HepG2 (cell line): ENCODE measurements around the gene NAA16. TPM values are rescaled to one million over a fixed set of nuclear protein-coding genes. Genes with fewer than 3 reads are reported as not detected.

ENCODE experiments used
- GATAD1 ChIP-seq: IDR thresholded peaks from 2 replicates; pipeline ENCODE4 v1.6.1; 2016; ENCODE audit warnings: missing genetic modification reagents, missing compliant biosample characterization
- IRF2 ChIP-seq: IDR thresholded peaks from 2 replicates; pipeline ENCODE4 v1.6.1; 2018; ENCODE audit warnings: missing genetic modification reagents, missing compliant biosample characterization
- MAF1 ChIP-seq: sonication (generic); formaldehyde crosslinking; IDR thresholded peaks from 2 replicates; pipeline ENCODE4 v1.5.0; 2020; ENCODE audit warnings: missing genetic modification reagents, borderline replicate concordance
- MIER2 ChIP-seq: IDR thresholded peaks from 2 replicates; pipeline ENCODE4 v1.6.1; 2016; ENCODE audit warnings: missing biosample characterization, missing genetic modification reagents
- MYC ChIP-seq: sonication (generic); formaldehyde crosslinking; IDR thresholded peaks from 2 replicates; pipeline ENCODE4 v1.9.0; 2021; ENCODE audit warnings: missing genetic modification reagents, borderline replicate concordance
- NKX3-1 ChIP-seq: sonication (generic); formaldehyde crosslinking; IDR thresholded peaks from 2 replicates; pipeline ENCODE4 v1.5.0; 2020; ENCODE audit warnings: missing genetic modification reagents
- SALL2 ChIP-seq: sonication (generic); formaldehyde crosslinking; IDR thresholded peaks from 2 replicates; pipeline ENCODE4 v1.8.1; 2023; ENCODE audit warnings: mild to moderate bottlenecking, missing genetic modification reagents, inconsistent platforms
- ZBTB21 ChIP-seq: sonication (generic); formaldehyde crosslinking; IDR thresholded peaks from 2 replicates; pipeline ENCODE4 v1.4.0; 2020; ENCODE audit warnings: missing genetic modification reagents
- ZKSCAN8 ChIP-seq: IDR thresholded peaks from 2 replicates; pipeline ENCODE4 v1.6.1; 2016; ENCODE audit warnings: borderline replicate concordance, missing genetic modification reagents, missing compliant biosample characterization
- ZNF225 ChIP-seq: sonication (generic); formaldehyde crosslinking; IDR thresholded peaks from 2 replicates; pipeline ENCODE4 v1.4.0; 2020; ENCODE audit warnings: mild to moderate bottlenecking, missing genetic modification reagents
- ZNF557 ChIP-seq: sonication (generic); formaldehyde crosslinking; IDR thresholded peaks from 2 replicates; pipeline ENCODE4 v1.4.0; 2020; ENCODE audit warnings: missing genetic modification reagents
- ZNF563 ChIP-seq: sonication (generic); formaldehyde crosslinking; IDR thresholded peaks from 2 replicates; pipeline ENCODE4 v1.8.0; 2022; ENCODE audit warnings: mild to moderate bottlenecking, moderate library complexity, missing genetic modification reagents
- ZSCAN30 ChIP-seq: sonication (generic); formaldehyde crosslinking; IDR thresholded peaks from 2 replicates; pipeline ENCODE4 v1.5.0; 2020; ENCODE audit warnings: mild to moderate bottlenecking, missing genetic modification reagents
- polyA plus RNA-seq, 8 experiments: library from polyadenylated mRNA; depleted of rRNA in 3 of 8; stranded (reverse) in 7 of 8; unstranded in 1 of 8; fragments of >200 nt; fragmentation: Illumina TruSeq in 4 of 8; extraction: Trizol in 4 of 8; gene quantifications; 2 replicates each; pipeline versions ENCODE4 v1.2.1 to v1.2.3, GENCODE V29; 2011 to 2016; ENCODE audit warnings: low read depth in 4 of 8, missing spikeins in 1 of 8, mixed read lengths in 1 of 8; ENCODE audit not compliant: insufficient read depth in 1 of 8
- total RNA-seq, 5 experiments: library from RNA; depleted of rRNA; stranded (reverse); fragments of >200 nt; fragmentation: Illumina TruSeq; extraction: Trizol; gene quantifications; 2 replicates each; pipeline ENCODE4 v1.2.3, GENCODE V29; 2016; ENCODE audit warnings: low read depth in 1 of 5
- TF ChIP-seq, protein P1 (sequence below): sonication (generic); formaldehyde crosslinking; IDR thresholded peaks from 2 replicates; pipeline ENCODE4 v1.9.0; 2022; ENCODE audit warnings: missing genetic modification reagents, mild to moderate bottlenecking, borderline replicate concordance
- TF ChIP-seq, protein P2 (sequence below): sonication (generic); formaldehyde crosslinking; IDR thresholded peaks from 2 replicates; pipeline ENCODE4 v1.5.1; 2020; ENCODE audit warnings: missing genetic modification reagents, mild to moderate bottlenecking, borderline replicate concordance
- TF ChIP-seq, protein P3 (sequence below): sonication (generic); formaldehyde crosslinking; IDR thresholded peaks from 2 replicates; pipeline ENCODE4 v1.8.0; 2022; ENCODE audit warnings: missing genetic modification reagents, mild to moderate bottlenecking, borderline replicate concordance
- TF ChIP-seq, protein P4 (sequence below), 2 experiments: sonication (generic) in 1 of 2; formaldehyde crosslinking in 1 of 2; IDR thresholded peaks; 2 replicates each; pipeline versions ENCODE4 v1.4.0 to v1.6.1; 2016 to 2020; ENCODE audit warnings: borderline replicate concordance in 1 of 2, low read depth in 1 of 2, mild to moderate bottlenecking in 1 of 2, missing genetic modification reagents in 1 of 2
- TF ChIP-seq, protein P5 (sequence below): sonication (generic); formaldehyde crosslinking; IDR thresholded peaks from 2 replicates; pipeline ENCODE4 v1.5.0; 2020; ENCODE audit warnings: missing genetic modification reagents, mild to moderate bottlenecking, borderline replicate concordance

The NAA16 gene
- total and polyA plus RNA-seq, 2 of the 13 experiments (the other 11 are each of a cell fraction or from before 2014, with no cell fraction given), result 9.2 to 15.1 TPM

DNA sequence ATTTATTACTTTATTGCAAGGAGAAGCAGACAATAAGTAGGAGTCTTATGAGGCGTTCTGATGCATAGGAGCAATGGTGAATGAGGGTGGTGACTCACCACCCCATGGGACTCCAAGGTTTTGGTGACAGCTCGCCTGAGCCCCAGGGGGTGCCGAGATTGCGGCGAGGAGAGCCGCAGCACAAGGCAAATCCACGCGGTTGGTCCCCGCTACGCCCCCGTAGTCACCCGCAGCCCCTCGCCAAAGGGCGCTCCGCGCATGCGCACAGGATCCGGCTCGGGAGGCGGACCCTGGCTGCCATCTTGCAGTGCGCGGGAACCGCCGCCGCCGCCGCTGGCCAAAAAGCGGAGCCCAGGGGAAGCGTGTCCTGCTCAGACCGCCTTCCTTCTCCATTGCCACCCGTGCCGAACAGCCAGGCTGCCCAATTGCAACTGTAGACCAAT, at the start of gene NAA16 (continued):
- TF ChIP-seq, protein P1, sequence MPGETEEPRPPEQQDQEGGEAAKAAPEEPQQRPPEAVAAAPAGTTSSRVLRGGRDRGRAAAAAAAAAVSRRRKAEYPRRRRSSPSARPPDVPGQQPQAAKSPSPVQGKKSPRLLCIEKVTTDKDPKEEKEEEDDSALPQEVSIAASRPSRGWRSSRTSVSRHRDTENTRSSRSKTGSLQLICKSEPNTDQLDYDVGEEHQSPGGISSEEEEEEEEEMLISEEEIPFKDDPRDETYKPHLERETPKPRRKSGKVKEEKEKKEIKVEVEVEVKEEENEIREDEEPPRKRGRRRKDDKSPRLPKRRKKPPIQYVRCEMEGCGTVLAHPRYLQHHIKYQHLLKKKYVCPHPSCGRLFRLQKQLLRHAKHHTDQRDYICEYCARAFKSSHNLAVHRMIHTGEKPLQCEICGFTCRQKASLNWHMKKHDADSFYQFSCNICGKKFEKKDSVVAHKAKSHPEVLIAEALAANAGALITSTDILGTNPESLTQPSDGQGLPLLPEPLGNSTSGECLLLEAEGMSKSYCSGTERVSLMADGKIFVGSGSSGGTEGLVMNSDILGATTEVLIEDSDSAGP (CRISPR knock-in tag), result peak; percentile 57; the same call in 1 of the 2 replicates
- TF ChIP-seq ZNF557 (CRISPR knock-in tag) (no peak), GATAD1 (CRISPR knock-in tag) (peak; percentile 79), SALL2 (no peak), MAF1 (CRISPR knock-in tag) (no peak), ZSCAN30 (CRISPR knock-in tag) (no peak), MYC (CRISPR knock-in tag) (peak; percentile 70), IRF2 (no peak), NKX3-1 (CRISPR knock-in tag) (peak; percentile 62; the same call in 1 of the 2 replicates), MIER2 (CRISPR knock-in tag) (no peak; the same call in 1 of the 2 replicates), ZNF563 (no peak), ZNF225 (CRISPR knock-in tag) (peak; percentile 60), ZKSCAN8 (CRISPR knock-in tag) (no peak), ZBTB21 (CRISPR knock-in tag) (no peak)
- TF ChIP-seq, protein P2, sequence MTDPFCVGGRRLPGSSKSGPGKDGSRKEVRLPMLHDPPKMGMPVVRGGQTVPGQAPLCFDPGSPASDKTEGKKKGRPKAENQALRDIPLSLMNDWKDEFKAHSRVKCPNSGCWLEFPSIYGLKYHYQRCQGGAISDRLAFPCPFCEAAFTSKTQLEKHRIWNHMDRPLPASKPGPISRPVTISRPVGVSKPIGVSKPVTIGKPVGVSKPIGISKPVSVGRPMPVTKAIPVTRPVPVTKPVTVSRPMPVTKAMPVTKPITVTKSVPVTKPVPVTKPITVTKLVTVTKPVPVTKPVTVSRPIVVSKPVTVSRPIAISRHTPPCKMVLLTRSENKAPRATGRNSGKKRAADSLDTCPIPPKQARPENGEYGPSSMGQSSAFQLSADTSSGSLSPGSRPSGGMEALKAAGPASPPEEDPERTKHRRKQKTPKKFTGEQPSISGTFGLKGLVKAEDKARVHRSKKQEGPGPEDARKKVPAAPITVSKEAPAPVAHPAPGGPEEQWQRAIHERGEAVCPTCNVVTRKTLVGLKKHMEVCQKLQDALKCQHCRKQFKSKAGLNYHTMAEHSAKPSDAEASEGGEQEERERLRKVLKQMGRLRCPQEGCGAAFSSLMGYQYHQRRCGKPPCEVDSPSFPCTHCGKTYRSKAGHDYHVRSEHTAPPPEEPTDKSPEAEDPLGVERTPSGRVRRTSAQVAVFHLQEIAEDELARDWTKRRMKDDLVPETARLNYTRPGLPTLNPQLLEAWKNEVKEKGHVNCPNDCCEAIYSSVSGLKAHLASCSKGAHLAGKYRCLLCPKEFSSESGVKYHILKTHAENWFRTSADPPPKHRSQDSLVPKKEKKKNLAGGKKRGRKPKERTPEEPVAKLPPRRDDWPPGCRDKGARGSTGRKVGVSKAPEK, result no peak
- TF ChIP-seq, protein P3, sequence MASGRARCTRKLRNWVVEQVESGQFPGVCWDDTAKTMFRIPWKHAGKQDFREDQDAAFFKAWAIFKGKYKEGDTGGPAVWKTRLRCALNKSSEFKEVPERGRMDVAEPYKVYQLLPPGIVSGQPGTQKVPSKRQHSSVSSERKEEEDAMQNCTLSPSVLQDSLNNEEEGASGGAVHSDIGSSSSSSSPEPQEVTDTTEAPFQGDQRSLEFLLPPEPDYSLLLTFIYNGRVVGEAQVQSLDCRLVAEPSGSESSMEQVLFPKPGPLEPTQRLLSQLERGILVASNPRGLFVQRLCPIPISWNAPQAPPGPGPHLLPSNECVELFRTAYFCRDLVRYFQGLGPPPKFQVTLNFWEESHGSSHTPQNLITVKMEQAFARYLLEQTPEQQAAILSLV (CRISPR knock-in tag), result no peak
- TF ChIP-seq, protein P4, sequence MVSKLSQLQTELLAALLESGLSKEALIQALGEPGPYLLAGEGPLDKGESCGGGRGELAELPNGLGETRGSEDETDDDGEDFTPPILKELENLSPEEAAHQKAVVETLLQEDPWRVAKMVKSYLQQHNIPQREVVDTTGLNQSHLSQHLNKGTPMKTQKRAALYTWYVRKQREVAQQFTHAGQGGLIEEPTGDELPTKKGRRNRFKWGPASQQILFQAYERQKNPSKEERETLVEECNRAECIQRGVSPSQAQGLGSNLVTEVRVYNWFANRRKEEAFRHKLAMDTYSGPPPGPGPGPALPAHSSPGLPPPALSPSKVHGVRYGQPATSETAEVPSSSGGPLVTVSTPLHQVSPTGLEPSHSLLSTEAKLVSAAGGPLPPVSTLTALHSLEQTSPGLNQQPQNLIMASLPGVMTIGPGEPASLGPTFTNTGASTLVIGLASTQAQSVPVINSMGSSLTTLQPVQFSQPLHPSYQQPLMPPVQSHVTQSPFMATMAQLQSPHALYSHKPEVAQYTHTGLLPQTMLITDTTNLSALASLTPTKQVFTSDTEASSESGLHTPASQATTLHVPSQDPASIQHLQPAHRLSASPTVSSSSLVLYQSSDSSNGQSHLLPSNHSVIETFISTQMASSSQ (IDR thresholded peaks at IDR 0.05; ENCODE audit: low read depth), result no peak
- TF ChIP-seq, protein P4 (CRISPR knock-in tag; IDR thresholded peaks at IDR 0.05; ENCODE audit: borderline replicate concordance), result peak; percentile 41; the same call in 1 of the 2 replicates
- TF ChIP-seq, protein P5, sequence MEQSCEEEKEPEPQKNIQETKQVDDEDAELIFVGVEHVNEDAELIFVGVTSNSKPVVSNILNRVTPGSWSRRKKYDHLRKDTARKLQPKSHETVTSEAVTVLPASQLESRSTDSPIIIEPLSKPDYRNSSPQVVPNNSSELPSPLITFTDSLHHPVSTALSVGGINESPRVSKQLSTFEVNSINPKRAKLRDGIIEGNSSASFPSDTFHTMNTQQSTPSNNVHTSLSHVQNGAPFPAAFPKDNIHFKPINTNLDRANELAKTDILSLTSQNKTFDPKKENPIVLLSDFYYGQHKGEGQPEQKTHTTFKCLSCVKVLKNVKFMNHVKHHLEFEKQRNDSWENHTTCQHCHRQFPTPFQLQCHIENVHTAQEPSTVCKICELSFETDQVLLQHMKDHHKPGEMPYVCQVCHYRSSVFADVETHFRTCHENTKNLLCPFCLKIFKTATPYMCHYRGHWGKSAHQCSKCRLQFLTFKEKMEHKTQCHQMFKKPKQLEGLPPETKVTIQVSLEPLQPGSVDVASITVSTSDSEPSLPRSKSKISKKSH (CRISPR knock-in tag), result no peak; the same call in 1 of the 2 replicates
